HAP-1 (cell line): ENCODE results near the gene ENOX1.

Experiments
- DNase-seq, 2 experiments: peaks; one replicate each; pipeline ENCODE4 v3.0.0-alpha.2; 2016 to 2020; ENCODE audit warnings: low spot score in 2 of 2
- H3K27me3 ChIP-seq: fragments of 250-450 bp; sonication (Bioruptor Pico); 2 replicates; pipeline ENCODE4 v1.5.1; 2020; ENCODE audit warnings: low read depth, mild to moderate bottlenecking, moderate library complexity
- H3K36me3 ChIP-seq: fragments of 250-450 bp; sonication (Bioruptor Pico); replicated peaks from 2 replicates; pipeline ENCODE4 v1.5.1; 2020; ENCODE audit warnings: mild to moderate bottlenecking
- H3K4me1 ChIP-seq: fragments of 250-450 bp; sonication (Bioruptor Pico); 2 replicates; pipeline ENCODE4 v1.5.1; 2020; ENCODE audit warnings: mild to moderate bottlenecking
- H3K4me3 ChIP-seq: fragments of 250-450 bp; sonication (Bioruptor Pico); 2 replicates; pipeline ENCODE4 v1.5.1; 2020; ENCODE audit warnings: mild to moderate bottlenecking, moderate library complexity
- H3K9me3 ChIP-seq: fragments of 250-450 bp; sonication (Bioruptor Pico); 2 replicates; pipeline ENCODE4 v1.5.1; 2020; ENCODE audit warnings: mild to moderate bottlenecking, moderate library complexity
- in situ Hi-C: fragments of 300-500 bp; cut with MboI; formaldehyde crosslinking; loops from 3 replicates; pipeline ENCODE4 v1.14.3; 2020; ENCODE audit warnings: low sequenced_read_pairs, inconsistent platforms, mixed read lengths

The ENOX1 gene

GRCh38 chr13:43307921-43308433 is 478.8 kb downstream of the ENOX1 start:
- peaks cover 14% of the 10 kb centered on the region for H3K4me1 ChIP-seq
- no peaks in the 10 kb centered on the region for H3K27me3 ChIP-seq
- no peaks in the 10 kb centered on the region for H3K9me3 ChIP-seq
- no peak overlapping the region for H3K4me3 ChIP-seq
- no peaks in the 10 kb centered on the region for H3K36me3 ChIP-seq
- peak; percentile 10 to 75 for DNase-seq
- in situ Hi-C loops = loop anchor here (25.0 kb wide), 1 partner anchor 479 kb away; the partner anchor contains the start of gene ENOX1

- Histone ChIP-seq H3K4me1 (peaks cover 14% of the 10 kb centered on the region), H3K4me3 (no peak overlapping the region), H3K9me3 (no peaks in the 10 kb centered on the region), H3K36me3 (no peaks in the 10 kb centered on the region), H3K27me3 (no peaks in the 10 kb centered on the region)
- in situ Hi-C loops = loop anchor here (25.0 kb wide), 1 partner anchor 480 kb away; the partner anchor contains the start of gene ENOX1
- DNase-seq = no peak
Observed at GRCh38 chr13:43307221-43307920, 479.4 kb downstream of the ENOX1 start.

GRCh38 chr13:43306372-43306771 is 480.4 kb downstream of the ENOX1 start:
- in situ Hi-C loops = loop anchor here (25.0 kb wide), 1 partner anchor 481 kb away; the partner anchor contains the start of gene ENOX1
- Histone ChIP-seq H3K4me3 (no peak overlapping the region), H3K36me3 (no peaks in the 10 kb centered on the region), H3K4me1 (peaks cover 7% of the 10 kb centered on the region), H3K9me3 (no peaks in the 10 kb centered on the region), H3K27me3 (no peaks in the 10 kb centered on the region)
- no peak for DNase-seq

- Histone ChIP-seq H3K27me3 (no peaks in the 10 kb centered on the region), H3K9me3 (no peaks in the 10 kb centered on the region), H3K4me3 (no peak overlapping the region), H3K4me1 (peaks cover 5% of the 10 kb centered on the region), H3K36me3 (no peaks in the 10 kb centered on the region)
- in situ Hi-C loops = loop anchor here (25.0 kb wide), 1 partner anchor 482 kb away; the partner anchor contains the start of gene ENOX1
- no peak for DNase-seq
Observed at GRCh38 chr13:43305416-43305815, 481.4 kb downstream of the ENOX1 start.

GRCh38 chr13:43304945-43305344 is 481.8 kb downstream of the ENOX1 start:
- in situ Hi-C loops = loop anchor here (25.0 kb wide), 1 partner anchor 482 kb away; the partner anchor contains the start of gene ENOX1
- H3K4me1 ChIP-seq = peaks cover 5% of the 10 kb centered on the region
- no peak for DNase-seq

GRCh38 chr13:43304449-43304848 is 482.3 kb downstream of the ENOX1 start:
- in situ Hi-C loops = loop anchor here (25.0 kb wide), 1 partner anchor 483 kb away; the partner anchor contains the start of gene ENOX1
- no peak for DNase-seq
- Histone ChIP-seq H3K36me3 (no peaks in the 10 kb centered on the region), H3K4me3 (no peak overlapping the region), H3K27me3 (no peaks in the 10 kb centered on the region), H3K4me1 (peaks cover 5% of the 10 kb centered on the region), H3K9me3 (no peaks in the 10 kb centered on the region)

More at GRCh38 chr13:43304945-43305344, 481.8 kb downstream of the ENOX1 start:
- H3K4me3 ChIP-seq = no peak overlapping the region
- H3K9me3 ChIP-seq = no peaks in the 10 kb centered on the region
- H3K27me3 ChIP-seq = no peaks in the 10 kb centered on the region
- no peaks in the 10 kb centered on the region for H3K36me3 ChIP-seq

GRCh38 chr13:43303033-43303729 is 483.6 kb downstream of the ENOX1 start:
- no peaks in the 10 kb centered on the region for H3K9me3 ChIP-seq
- in situ Hi-C loops = loop anchor here (25.0 kb wide), 1 partner anchor 484 kb away; the partner anchor contains the start of gene ENOX1
- no peak overlapping the region for H3K4me3 ChIP-seq
- DNase-seq = peak; percentile 51 to 75
- H3K27me3 ChIP-seq = no peaks in the 10 kb centered on the region
- no peaks in the 10 kb centered on the region for H3K36me3 ChIP-seq
- H3K4me1 ChIP-seq = peaks cover 5% of the 10 kb centered on the region

- in situ Hi-C loops = loop anchor here (25.0 kb wide), 1 partner anchor 486 kb away; the partner anchor contains the start of gene ENOX1
- Histone ChIP-seq H3K36me3 (no peaks in the 10 kb centered on the region), H3K4me3 (no peak overlapping the region), H3K9me3 (no peaks in the 10 kb centered on the region), H3K27me3 (no peaks in the 10 kb centered on the region), H3K4me1 (no peaks in the 10 kb centered on the region; the same call in none of the 2 replicates)
- no peak for DNase-seq
Observed at GRCh38 chr13:43301346-43301969, 485.3 kb downstream of the ENOX1 start.

GRCh38 chr13:43300865-43301264 is 485.9 kb downstream of the ENOX1 start:
- no peak for DNase-seq
- in situ Hi-C loops = loop anchor here (25.0 kb wide), 1 partner anchor 486 kb away; the partner anchor contains the start of gene ENOX1
- Histone ChIP-seq H3K36me3 (no peaks in the 10 kb centered on the region), H3K4me3 (no peak overlapping the region), H3K27me3 (no peaks in the 10 kb centered on the region), H3K9me3 (no peaks in the 10 kb centered on the region), H3K4me1 (no peaks in the 10 kb centered on the region; the same call in none of the 2 replicates)

GRCh38 chr13:43299374-43299773 is 487.4 kb downstream of the ENOX1 start:
- Histone ChIP-seq H3K27me3 (no peaks in the 10 kb centered on the region), H3K4me3 (no peak overlapping the region), H3K9me3 (no peaks in the 10 kb centered on the region), H3K4me1 (no peaks in the 10 kb centered on the region; the same call in none of the 2 replicates), H3K36me3 (no peaks in the 10 kb centered on the region)
- in situ Hi-C loops = no loop called here
- no peak for DNase-seq

- Histone ChIP-seq H3K4me1 (no peaks in the 10 kb centered on the region; the same call in none of the 2 replicates), H3K36me3 (no peaks in the 10 kb centered on the region), H3K27me3 (no peaks in the 10 kb centered on the region), H3K4me3 (no peak overlapping the region), H3K9me3 (no peaks in the 10 kb centered on the region)
- no peak for DNase-seq
- in situ Hi-C loops = no loop called here
Observed at GRCh38 chr13:43298816-43299215, 488.0 kb downstream of the ENOX1 start.

GRCh38 chr13:43297967-43298678 is 488.6 kb downstream of the ENOX1 start:
- DNase-seq = no peak

More at GRCh38 chr13:43297967-43298678, 488.6 kb downstream of the ENOX1 start:
- H3K36me3 ChIP-seq = no peaks in the 10 kb centered on the region
- no peaks in the 10 kb centered on the region for H3K27me3 ChIP-seq
- H3K4me1 ChIP-seq = no peaks in the 10 kb centered on the region; the same call in none of the 2 replicates
- H3K4me3 ChIP-seq = no peak overlapping the region
- no peaks in the 10 kb centered on the region for H3K9me3 ChIP-seq
- in situ Hi-C loops = no loop called here
